HepG2 (cell line): ENCODE results near the gene NEDD8. TPM values are rescaled to one million over a fixed set of nuclear protein-coding genes. Genes with fewer than 3 reads are reported as not detected.

Experiments
- CBX5 ChIP-seq: sonication (generic); formaldehyde crosslinking; IDR thresholded peaks from 2 replicates; pipeline ENCODE4 v1.4.0; 2020; ENCODE audit warnings: missing genetic modification reagents, borderline replicate concordance
- CC2D1A ChIP-seq: sonication (generic); formaldehyde crosslinking; IDR thresholded peaks from 2 replicates; pipeline ENCODE4 v1.8.1; 2023; ENCODE audit warnings: mild to moderate bottlenecking, missing genetic modification reagents
- FOXA1 ChIP-seq, 2 experiments: fragments of 450-650 bp in 1 of 2; sonication (generic) in 1 of 2; formaldehyde crosslinking in 1 of 2; IDR thresholded peaks; 2 replicates each; pipeline versions ENCODE4 v1.4.0 to v1.6.1; 2016 to 2020; ENCODE audit warnings: missing genetic modification reagents in 1 of 2
- FOXA3 ChIP-seq: IDR thresholded peaks from 2 replicates; pipeline ENCODE4 v1.6.1; 2016; ENCODE audit warnings: missing genetic modification reagents, missing compliant biosample characterization
- ISL2 ChIP-seq: sonication (generic); formaldehyde crosslinking; IDR thresholded peaks from 2 replicates; pipeline ENCODE4 v1.5.0; 2020; ENCODE audit warnings: missing genetic modification reagents
- NCOR1 ChIP-seq: fragments of 200-600 bp; sonication (generic); IDR thresholded peaks from 2 replicates; pipeline ENCODE4 v1.7.0; 2017; ENCODE audit warnings: antibody characterized with exemption, low read length, borderline replicate concordance
- NPAS2 ChIP-seq: sonication (generic); formaldehyde crosslinking; IDR thresholded peaks from 2 replicates; pipeline ENCODE4 v1.8.0; 2022; ENCODE audit warnings: mild to moderate bottlenecking, missing genetic modification reagents, borderline replicate concordance
- SAFB2 ChIP-seq: sonication (generic); formaldehyde crosslinking; IDR thresholded peaks from 2 replicates; pipeline ENCODE4 v1.5.1; 2020; ENCODE audit warnings: missing genetic modification reagents, low read depth, mild to moderate bottlenecking, borderline replicate concordance
- SMAD1 ChIP-seq: sonication (generic); formaldehyde crosslinking; IDR thresholded peaks from 2 replicates; pipeline ENCODE4 v1.4.0; 2020; ENCODE audit warnings: missing genetic modification reagents, low read depth, mild to moderate bottlenecking, borderline replicate concordance
- SRY ChIP-seq: sonication (generic); formaldehyde crosslinking; IDR thresholded peaks from 2 replicates; pipeline ENCODE4 v1.8.0; 2022; ENCODE audit warnings: mild to moderate bottlenecking, missing genetic modification reagents
- THAP11 ChIP-seq: IDR thresholded peaks from 2 replicates; pipeline ENCODE4 v1.6.1; 2016; ENCODE audit warnings: missing biosample characterization, missing genetic modification reagents
- TMF1 ChIP-seq: sonication (generic); formaldehyde crosslinking; IDR thresholded peaks from 2 replicates; pipeline ENCODE4 v1.8.1; 2022; ENCODE audit warnings: low read depth, missing genetic modification reagents
- WIZ ChIP-seq: sonication (generic); formaldehyde crosslinking; IDR thresholded peaks from 2 replicates; pipeline ENCODE4 v1.5.1; 2020; ENCODE audit warnings: mild to moderate bottlenecking, missing genetic modification reagents
- ZNF317 ChIP-seq: sonication (generic); formaldehyde crosslinking; IDR thresholded peaks from 2 replicates; pipeline ENCODE4 v1.5.0; 2020; ENCODE audit warnings: mild to moderate bottlenecking, missing genetic modification reagents
- ZNF367 ChIP-seq: sonication (generic); formaldehyde crosslinking; IDR thresholded peaks from 2 replicates; pipeline ENCODE4 v1.4.0; 2020; ENCODE audit warnings: missing genetic modification reagents, borderline replicate concordance
- ZNF549 ChIP-seq: sonication (generic); formaldehyde crosslinking; IDR thresholded peaks from 2 replicates; pipeline ENCODE4 v1.5.0; 2020; ENCODE audit warnings: missing genetic modification reagents
- ZNF619 ChIP-seq: sonication (generic); formaldehyde crosslinking; IDR thresholded peaks from 2 replicates; pipeline ENCODE4 v1.4.0; 2020; ENCODE audit warnings: mild to moderate bottlenecking, missing genetic modification reagents
- ZNF672 ChIP-seq: sonication (generic); formaldehyde crosslinking; IDR thresholded peaks from 2 replicates; pipeline ENCODE4 v1.8.1; 2022; ENCODE audit warnings: missing genetic modification reagents
- ZNF720 ChIP-seq: sonication (generic); formaldehyde crosslinking; IDR thresholded peaks from 2 replicates; pipeline ENCODE4 v1.4.0; 2020; ENCODE audit warnings: missing genetic modification reagents
- polyA plus RNA-seq, 8 experiments: library from polyadenylated mRNA; depleted of rRNA in 3 of 8; stranded (reverse) in 7 of 8; unstranded in 1 of 8; fragments of >200 nt; fragmentation: Illumina TruSeq in 4 of 8; extraction: Trizol in 4 of 8; gene quantifications; 2 replicates each; pipeline versions ENCODE4 v1.2.1 to v1.2.3, GENCODE V29; 2011 to 2016; ENCODE audit warnings: low read depth in 4 of 8, missing spikeins in 1 of 8, mixed read lengths in 1 of 8; ENCODE audit not compliant: insufficient read depth in 1 of 8
- total RNA-seq, 5 experiments: library from RNA; depleted of rRNA; stranded (reverse); fragments of >200 nt; fragmentation: Illumina TruSeq; extraction: Trizol; gene quantifications; 2 replicates each; pipeline ENCODE4 v1.2.3, GENCODE V29; 2016; ENCODE audit warnings: low read depth in 1 of 5
- TF ChIP-seq, protein P1 (sequence below): IDR thresholded peaks from 2 replicates; pipeline ENCODE4 v1.6.1; 2016; ENCODE audit warnings: low read depth, control low read depth
- TF ChIP-seq, protein P2 (sequence below): sonication (generic); formaldehyde crosslinking; conservative IDR thresholded peaks from 2 replicates; pipeline ENCODE4 v1.4.0; 2020; ENCODE audit warnings: missing genetic modification reagents
- TF ChIP-seq, protein P3 (sequence below): sonication (generic); formaldehyde crosslinking; IDR thresholded peaks from 2 replicates; pipeline ENCODE4 v1.4.0; 2020; ENCODE audit warnings: missing genetic modification reagents; ENCODE audit errors: not compliant biosample characterization
- TF ChIP-seq, protein P4 (sequence below): sonication (generic); formaldehyde crosslinking; IDR thresholded peaks from 2 replicates; pipeline ENCODE4 v1.5.1; 2020; ENCODE audit warnings: missing genetic modification reagents, mild to moderate bottlenecking, borderline replicate concordance
- TF ChIP-seq, protein P5 (sequence below): IDR thresholded peaks from 2 replicates; pipeline ENCODE4 v1.6.1; 2016

The NEDD8 gene
- total and polyA plus RNA-seq, 2 of the 13 experiments (the other 11 are each of a cell fraction or from before 2014, with no cell fraction given): 535 to 713 TPM

DNA sequence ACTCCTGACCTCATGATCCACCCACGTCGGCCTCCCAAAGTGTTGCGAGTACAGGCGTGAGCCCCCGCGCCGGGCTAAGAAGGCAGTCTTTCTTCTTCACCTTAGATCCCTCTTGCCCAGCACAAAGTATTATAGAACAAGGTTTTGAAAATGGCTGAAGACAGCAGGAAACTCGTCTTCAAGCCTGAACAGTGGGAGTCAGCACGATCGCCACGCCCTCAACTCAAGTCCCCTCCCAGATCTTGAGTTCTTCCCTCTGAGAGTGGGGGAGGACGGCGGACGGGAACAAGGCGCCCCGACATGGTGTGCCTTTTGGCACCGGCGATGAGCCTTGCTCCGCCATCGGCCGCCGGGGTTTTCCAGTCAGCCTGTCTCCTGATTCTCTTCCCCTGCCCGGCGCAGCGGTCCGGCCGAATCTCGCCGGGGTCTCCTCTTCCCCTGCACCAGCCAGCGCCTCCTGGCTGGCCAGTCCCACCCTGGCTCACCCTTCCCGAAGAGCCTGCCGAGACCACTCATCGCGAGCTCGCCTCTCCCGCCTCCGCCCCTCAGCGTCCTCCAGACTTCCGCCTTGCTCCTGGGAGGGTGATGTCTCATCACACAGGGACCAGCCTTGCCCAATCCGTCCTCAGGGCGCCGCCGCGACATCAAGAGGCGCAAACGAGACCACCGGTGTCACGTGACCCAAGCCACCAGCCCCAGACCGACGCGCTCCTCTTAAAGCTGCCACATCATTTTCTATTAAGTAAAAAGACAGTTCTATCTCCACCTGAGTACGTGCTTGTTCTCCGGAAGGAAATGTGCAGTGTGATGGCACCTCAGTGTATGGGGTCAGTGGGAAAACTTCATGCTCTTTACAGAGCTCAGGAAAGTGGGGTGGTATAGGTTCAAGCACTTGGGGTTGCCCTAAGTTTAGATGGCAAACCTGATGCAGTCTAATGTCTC, 19.0 kb downstream of the NEDD8 start, which contains the start of gene CHMP4A (continued):
- TF ChIP-seq SMAD1: peak; percentile 63
- TF ChIP-seq ZNF367: peak; percentile 93
- TF ChIP-seq ISL2: peak; percentile 95
- TF ChIP-seq ZNF549 (CRISPR knock-in tag): 0 out of 2 replicates have a peak, but pooled peaks have one; percentile 83
- TF ChIP-seq ZNF720 (CRISPR knock-in tag): no peak
- TF ChIP-seq FOXA3 (CRISPR knock-in tag): peak; percentile 85
- TF ChIP-seq SAFB2 (CRISPR knock-in tag): peak; percentile 98
- peak; percentile 90; the same call in 1 of the 2 replicates for TF ChIP-seq CC2D1A (CRISPR knock-in tag)
- TF ChIP-seq, protein P1, sequence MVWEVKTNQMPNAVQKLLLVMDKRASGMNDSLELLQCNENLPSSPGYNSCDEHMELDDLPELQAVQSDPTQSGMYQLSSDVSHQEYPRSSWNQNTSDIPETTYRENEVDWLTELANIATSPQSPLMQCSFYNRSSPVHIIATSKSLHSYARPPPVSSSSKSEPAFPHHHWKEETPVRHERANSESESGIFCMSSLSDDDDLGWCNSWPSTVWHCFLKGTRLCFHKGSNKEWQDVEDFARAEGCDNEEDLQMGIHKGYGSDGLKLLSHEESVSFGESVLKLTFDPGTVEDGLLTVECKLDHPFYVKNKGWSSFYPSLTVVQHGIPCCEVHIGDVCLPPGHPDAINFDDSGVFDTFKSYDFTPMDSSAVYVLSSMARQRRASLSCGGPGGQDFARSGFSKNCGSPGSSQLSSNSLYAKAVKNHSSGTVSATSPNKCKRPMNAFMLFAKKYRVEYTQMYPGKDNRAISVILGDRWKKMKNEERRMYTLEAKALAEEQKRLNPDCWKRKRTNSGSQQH (CRISPR knock-in tag): peak; percentile 99
- TF ChIP-seq, protein P2, sequence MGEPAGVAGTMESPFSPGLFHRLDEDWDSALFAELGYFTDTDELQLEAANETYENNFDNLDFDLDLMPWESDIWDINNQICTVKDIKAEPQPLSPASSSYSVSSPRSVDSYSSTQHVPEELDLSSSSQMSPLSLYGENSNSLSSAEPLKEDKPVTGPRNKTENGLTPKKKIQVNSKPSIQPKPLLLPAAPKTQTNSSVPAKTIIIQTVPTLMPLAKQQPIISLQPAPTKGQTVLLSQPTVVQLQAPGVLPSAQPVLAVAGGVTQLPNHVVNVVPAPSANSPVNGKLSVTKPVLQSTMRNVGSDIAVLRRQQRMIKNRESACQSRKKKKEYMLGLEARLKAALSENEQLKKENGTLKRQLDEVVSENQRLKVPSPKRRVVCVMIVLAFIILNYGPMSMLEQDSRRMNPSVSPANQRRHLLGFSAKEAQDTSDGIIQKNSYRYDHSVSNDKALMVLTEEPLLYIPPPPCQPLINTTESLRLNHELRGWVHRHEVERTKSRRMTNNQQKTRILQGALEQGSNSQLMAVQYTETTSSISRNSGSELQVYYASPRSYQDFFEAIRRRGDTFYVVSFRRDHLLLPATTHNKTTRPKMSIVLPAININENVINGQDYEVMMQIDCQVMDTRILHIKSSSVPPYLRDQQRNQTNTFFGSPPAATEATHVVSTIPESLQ: peak; percentile 50; the same call in 1 of the 2 replicates
- TF ChIP-seq SRY: peak; percentile 85
- TF ChIP-seq, protein P3, sequence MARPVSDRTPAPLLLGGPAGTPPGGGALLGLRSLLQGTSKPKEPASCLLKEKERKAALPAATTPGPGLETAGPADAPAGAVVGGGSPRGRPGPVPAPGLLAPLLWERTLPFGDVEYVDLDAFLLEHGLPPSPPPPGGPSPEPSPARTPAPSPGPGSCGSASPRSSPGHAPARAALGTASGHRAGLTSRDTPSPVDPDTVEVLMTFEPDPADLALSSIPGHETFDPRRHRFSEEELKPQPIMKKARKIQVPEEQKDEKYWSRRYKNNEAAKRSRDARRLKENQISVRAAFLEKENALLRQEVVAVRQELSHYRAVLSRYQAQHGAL: no peak
- no peak for TF ChIP-seq FOXA1 (IDR thresholded peaks at IDR 0.05)
- peak; percentile 52; the same call in 1 of the 2 replicates for TF ChIP-seq FOXA1 (CRISPR knock-in tag; IDR thresholded peaks at IDR 0.05)
- peak; percentile 91; the same call in 1 of the 2 replicates for TF ChIP-seq CBX5 (CRISPR knock-in tag)
- TF ChIP-seq WIZ (CRISPR knock-in tag): no peak; the same call in 1 of the 2 replicates
- TF ChIP-seq TMF1 (CRISPR knock-in tag): peak; percentile 61; the same call in 1 of the 2 replicates
- TF ChIP-seq, protein P4, sequence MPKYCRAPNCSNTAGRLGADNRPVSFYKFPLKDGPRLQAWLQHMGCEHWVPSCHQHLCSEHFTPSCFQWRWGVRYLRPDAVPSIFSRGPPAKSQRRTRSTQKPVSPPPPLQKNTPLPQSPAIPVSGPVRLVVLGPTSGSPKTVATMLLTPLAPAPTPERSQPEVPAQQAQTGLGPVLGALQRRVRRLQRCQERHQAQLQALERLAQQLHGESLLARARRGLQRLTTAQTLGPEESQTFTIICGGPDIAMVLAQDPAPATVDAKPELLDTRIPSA (CRISPR knock-in tag): no peak; the same call in 1 of the 2 replicates
- TF ChIP-seq THAP11 (CRISPR knock-in tag): peak; percentile 96
- TF ChIP-seq ZNF619 (CRISPR knock-in tag): peak; percentile 85
- TF ChIP-seq ZNF317 (CRISPR knock-in tag): peak; percentile 94
- no peak for TF ChIP-seq ZNF672 (CRISPR knock-in tag)
- TF ChIP-seq, protein P5, sequence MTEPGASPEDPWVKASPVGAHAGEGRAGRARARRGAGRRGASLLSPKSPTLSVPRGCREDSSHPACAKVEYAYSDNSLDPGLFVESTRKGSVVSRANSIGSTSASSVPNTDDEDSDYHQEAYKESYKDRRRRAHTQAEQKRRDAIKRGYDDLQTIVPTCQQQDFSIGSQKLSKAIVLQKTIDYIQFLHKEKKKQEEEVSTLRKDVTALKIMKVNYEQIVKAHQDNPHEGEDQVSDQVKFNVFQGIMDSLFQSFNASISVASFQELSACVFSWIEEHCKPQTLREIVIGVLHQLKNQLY (CRISPR knock-in tag): peak; percentile 88
- TF ChIP-seq NCOR1: peak; percentile 74; the same call in 1 of the 2 replicates
- TF ChIP-seq NPAS2: no peak
